Measurements from ENCODE around the gene FBXO40.

Gene FBXO40

DNA sequence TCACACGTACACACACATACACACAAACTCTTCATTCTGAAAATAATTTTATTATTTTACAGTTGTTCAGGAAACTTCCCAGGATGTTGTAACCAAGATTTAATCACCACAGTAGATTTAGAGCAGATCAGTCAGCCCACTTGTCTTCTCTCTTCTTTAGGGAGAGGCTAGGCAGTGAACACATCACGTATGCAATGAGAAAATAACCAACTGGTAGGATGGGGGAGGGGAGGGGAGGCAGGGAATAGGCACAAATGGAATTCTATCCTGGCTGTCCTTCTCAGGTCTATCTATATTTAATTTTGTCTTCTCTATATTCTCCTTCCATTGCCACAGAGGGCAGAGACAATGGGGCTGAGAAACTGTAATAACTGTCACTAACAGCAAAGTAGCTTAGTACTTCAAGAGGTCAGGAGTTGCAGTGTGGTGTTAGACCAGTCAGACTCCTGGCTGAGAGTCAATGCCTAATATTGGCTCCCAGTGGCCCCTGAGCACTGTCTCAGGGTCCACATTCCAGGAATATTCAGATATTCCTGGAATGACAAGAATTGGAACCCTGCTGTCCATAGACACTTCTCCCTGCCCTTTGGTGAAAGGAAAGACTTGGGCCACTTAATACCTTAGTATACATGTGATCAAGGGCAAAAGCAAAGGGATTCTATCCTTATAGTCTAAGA lies 70.1 kb downstream of the FBXO40 start:
- no peak for DNase-seq (ENCODE audit: low read depth in 3 of 3)

DNA sequence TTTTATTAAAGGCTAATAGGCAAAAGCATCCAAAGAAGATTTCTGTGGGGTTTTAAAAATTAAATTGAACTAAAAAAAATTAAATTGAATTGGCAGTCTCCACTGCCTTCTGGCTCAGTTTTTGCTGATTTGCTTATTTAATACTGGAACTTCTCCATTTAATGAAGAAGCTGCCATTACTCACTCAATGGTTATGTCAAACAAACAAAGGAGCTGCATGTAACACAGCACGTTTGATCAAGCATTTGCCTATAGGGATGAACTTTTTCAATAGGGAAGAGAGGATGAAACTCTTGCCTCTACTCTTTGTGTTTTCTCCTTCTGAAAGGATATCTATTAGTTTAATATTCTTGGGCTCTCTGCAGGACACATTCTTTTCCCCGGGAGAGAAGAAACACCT lies 72.3 kb downstream of the FBXO40 start:
- DNase-seq (ENCODE audit: low read depth in 3 of 3), result no peak

DNA sequence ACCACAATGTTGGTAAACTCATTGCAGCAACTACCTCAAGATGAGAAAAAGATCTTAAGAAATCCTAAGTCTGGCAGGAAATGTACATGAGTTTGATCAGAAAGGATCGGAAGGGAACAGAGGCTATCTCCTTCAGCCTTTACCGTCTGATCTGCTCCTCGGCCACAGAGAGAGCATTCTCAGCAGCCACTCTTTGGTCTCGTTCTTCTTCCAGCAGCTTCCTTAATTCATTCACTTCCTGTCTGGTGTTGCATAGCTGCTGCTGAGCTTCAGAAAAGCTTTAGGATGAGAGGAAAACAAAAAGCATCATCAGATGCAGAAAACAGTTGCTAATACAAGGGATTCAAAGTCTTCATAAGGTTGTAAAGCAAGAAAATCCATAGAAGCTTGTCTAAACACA lies 74.2 kb downstream of the FBXO40 start:
- no peak for DNase-seq (ENCODE audit: low read depth in 3 of 3)

DNA sequence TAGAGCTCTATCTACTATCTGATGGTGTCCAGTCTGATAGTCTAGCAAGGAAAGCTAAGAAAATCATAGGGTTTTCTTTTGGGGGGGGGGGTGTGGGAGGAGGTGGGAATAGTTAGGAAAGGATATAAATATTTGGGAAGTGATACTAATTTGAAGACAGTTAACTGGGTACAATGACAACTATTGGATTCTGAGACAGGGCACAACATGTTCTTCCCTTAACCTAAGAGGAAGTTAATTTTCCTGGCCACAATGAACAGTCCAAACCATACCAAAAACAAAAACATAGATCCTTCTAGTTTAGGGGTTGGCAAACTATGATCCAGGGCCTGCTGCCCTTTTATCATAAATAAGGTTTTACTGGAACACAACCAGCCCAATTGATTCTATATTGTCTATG lies 77.5 kb downstream of the FBXO40 start:
- no peak for DNase-seq (ENCODE audit: low read depth in 3 of 3)

DNA sequence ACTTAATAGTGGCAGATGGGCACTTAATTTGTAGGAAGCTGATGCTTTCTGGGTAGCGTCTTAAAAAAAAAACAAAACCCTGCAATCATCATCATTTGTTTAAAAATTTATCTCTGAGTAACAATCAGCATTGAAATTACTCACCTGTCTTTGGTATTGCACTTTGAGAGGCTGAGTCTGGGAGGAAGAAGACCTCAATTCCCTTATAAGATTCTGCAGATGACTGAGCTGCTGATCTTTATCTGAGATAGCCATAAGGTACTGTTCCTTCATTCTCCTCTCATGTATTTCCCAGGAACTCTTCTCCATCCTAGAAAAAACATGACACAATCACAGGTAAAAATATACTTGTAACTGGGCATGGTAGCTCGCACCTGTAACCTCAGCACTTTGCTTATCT lies 84.0 kb downstream of the FBXO40 start:
- no peak for DNase-seq (ENCODE audit: low read depth in 3 of 3)
